DMS 273 treated with DMSO at 0.1 percent for 48 hours (cell line): Measurements from ENCODE around the gene MEGF6.
A peak's percentile ranks its signal among the peaks of the same experiment; 100 is the strongest.

Experiments
- DNase-seq: peaks from one replicate; lab custom pipeline; 2025; lab: John Stamatoyannopoulos, UW

MEGF6 gene

DNA sequence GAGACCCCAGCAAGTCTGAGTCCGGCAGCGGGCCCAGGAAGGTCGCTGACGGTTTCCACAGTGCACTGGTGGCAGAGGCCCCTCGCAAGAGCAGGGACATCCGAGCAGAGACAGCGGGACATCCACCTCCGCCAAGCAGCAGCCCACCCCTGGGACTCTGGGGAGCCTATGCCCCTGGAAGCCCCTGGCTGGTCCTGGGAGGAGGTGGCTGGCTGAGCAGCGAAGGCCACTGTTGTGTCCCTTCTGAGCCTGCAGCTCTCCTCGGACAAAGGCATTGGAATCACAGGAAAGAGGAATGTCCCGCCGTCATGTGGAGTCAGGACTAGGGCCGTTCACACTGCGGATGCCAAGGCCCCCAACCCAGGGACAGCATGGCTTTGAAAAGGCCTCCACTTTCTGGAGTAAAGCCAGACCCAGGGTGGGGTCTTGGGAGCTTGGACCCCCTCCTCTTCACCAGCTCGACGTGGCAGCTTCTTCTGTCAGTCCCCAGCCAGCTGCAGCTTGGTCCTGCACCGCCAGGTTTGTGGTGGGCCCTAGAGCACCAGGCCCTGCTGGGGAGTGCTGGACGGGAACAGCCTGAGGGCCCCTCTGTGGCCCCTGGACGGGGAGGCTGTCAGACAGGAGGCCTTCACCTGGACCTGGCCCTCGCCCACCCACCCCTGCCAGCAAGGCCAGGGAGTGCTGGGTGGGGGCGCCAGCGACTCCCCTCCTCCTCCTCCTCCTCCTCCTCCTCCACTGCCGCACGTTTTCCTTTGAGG is 1.4 kb downstream of the MEGF6 start:
- no peak for DNase-seq

DNA sequence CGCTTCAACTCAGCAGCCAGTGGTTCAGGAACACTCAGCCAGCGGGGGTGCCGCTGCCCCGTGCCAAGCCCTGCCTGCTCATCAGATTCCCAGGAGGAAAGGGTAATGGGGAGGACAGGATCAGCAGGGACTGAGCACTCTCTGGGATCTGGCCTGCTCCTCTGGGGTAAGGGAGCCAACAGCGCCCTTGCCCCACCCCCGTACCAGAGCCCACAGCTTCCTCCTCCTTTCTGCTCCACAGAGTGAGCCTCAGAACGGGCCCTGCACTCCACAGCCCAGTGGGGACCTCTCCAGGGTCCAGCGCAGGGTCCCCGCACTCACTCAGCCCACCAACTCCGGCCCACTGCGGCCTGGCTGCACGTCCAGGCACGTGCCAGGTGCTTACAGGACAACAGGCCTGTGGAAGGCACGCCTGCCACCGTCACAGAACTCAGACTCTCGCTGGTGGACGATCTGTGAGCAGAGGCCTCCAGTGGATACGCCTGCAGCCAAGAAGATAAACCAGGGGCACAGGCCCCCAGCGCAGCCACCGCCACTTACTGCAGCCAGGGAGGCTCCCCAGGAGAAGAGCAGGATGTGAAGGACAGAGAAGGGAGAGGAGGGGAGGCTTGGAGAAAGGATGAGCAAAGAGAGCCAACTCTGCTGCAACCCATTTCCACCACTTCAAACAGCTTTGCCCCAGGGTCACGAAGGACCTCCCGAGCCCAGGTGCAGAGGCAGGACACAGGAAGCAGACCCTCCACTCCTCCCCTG is 2.1 kb downstream of the MEGF6 start:
- DNase-seq = no peak

DNA sequence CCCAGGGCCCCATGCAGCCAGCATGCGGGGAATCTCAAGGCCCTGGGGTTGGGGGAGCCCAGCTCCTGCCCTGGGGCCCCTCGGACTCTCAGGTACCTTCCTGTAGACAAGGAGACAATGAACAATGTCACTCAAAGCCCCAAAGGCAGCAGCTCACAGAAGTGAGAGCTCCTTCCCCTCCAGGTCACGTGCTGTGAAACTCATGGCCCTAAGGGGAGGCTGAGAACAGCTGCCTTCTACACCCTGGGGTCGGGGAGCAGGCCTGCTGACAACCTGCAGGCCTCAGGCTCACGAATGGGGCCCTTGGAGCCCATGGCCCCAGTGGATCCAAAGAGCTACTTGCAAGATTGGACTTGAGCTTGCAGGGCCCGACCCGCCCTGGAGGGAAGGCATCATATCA is 3.2 kb downstream of the MEGF6 start:
- DNase-seq = no peak

DNA sequence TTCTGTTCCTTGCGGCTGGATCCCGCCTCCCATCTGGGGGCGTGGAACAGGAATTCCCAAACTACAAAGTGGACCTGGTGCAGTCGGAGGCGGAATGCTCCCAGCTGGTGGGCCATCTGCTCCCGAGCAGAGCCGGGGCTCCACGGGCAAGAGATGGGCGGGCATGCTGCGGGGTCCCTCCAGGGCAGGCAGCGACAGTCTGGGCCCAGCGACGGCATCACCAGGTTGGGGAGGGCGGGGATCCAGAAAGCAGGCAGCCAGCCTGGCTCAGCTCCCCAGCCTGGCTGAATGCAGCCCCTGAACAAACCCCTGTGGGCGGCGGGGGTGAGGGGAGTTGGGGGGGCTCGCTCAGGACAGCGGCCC is 3.6 kb downstream of the MEGF6 start:
- peak; percentile 56 for DNase-seq

DNA sequence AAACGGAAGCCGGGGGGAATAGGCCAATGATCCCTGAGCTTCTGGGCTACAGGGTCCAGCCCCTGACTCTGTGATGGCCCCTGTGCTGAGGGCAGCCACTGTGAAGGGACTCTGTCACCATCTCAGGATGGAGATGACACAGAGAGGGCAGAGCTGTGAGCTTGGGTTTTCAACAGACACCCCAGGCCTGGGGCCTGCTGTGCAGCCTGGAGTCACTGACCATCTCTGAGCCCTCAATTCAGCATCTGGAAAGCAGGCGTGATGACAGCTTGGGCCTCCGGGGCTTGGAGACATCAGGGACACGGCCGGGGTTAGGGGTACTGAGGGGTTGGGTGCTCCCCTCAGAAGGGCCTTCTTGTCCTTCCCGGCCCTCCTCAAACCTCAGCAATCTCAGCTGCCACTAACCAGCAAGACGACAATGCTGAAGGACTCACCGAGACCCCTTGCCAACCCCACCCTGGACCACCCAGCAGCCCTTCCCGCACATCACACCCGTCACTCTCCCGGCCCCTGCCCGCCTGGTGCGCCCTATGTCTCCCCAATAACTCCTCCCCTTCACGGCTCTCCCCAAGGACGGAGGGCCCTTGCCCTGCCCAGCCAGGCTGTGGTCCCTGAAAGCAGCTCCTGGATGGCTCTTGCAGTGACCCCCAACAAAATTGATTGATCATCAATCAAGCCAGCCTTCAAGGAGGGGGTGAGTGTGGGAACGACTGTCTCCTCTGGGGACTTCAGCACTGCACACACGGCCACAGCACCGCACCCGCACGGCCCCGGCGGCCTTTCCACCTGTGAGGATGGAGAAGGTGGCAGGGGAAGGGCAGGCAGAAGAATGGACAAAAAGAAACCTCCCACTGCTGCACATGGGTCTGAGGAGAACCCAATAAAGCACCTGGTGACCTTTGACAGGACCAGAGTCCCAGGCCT is 4.3 kb downstream of the MEGF6 start:
- no peak for DNase-seq

DNA sequence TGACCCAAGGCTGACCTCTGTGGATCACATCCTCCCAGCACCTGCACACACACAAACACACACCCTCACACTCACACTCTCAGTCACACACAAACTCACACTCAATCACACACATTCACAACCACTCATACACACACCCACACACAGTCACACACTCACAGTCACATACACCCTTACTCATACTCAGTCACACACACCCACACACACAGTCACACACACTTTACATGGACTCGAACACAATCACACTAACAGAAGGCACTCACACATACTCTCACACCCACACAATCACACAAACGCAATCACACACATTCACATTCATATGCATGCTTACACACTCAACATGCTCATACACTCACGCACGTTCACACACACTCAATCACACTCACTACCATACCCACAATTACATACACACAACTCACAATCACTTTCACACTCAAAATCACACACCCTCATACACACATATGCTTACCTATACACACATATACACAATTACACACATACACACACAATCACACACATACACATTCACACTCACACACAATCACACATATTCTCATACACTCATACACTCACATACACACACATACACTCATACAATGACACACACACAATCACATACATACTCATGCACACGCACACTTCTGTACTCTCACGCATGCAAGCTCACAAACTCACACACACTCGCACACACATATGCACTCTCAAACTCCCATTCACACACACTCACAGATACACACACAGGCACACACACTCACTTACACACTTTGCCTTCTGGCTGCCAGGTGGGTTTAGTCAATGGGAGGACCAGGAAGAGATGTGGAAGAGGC is 6.1 kb downstream of the MEGF6 start:
- DNase-seq = no peak

DNA sequence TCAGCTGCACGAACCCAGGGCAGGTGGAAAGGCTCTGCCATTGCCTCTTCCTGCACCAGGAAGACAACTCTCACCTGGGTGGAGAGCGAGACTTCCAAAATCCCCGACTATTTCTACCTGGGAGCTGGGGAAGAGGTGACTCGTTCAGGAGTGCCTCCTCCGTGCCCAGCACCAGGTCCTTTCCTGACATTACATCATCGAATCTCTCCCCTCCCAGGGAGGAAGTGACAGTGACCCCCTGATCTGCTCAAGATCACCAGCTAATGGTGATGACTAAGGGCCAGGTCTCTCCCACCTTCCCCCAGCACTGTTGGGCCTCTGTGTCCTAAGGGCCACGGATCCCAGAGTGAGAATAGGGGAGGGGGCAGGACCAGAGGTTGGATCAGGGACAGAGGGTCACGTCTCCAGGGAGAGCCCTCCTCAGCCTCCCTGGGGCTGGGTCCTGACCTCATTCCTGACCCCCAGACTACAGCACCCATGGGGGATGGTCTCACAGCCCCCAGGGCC is 6.8 kb downstream of the MEGF6 start:
- no peak for DNase-seq

DNA sequence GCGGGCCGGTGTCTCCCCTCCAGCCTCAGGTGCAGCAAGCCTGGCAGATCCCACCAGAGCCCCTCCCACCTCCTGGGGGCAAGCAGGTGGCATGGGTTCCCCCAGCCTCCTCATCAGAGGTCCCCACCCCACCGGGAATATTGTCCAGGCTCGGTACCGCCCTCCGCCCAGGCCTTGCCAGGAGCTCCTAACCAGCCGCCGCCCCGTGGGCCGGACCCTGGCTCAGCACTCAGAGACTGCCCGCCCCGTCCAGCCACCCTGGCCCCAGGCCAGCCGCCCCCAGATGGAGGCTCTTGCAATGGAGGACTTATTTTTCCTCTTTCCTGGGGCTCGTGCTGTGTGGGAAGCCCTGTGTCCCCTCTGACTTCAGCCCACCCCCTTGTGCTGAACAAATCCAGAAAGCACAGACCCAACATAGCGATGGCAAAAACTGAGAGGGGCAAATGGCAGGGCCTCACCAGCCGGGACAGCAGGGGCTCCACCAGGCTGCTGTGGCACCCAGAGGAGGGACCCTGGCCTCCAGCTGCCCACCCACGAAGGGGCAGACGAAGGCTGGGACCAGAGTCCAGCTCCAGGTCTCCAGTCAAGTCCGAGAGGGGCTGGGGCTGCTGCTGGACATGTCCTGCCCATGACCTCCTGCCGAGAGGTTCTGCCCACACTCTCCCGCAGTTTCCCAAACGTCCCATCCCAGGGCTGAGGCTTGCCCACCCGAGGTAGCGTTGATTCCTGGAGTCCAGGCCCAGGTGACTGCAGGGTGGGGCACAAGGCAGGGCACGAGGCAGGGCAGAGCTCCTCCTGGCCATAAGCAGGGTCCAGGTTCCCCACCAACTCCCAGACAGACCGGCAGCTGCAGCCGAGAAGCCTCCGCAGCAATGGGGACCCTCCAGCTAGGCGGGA is 7.5 kb downstream of the MEGF6 start:
- DNase-seq = no peak

DNA sequence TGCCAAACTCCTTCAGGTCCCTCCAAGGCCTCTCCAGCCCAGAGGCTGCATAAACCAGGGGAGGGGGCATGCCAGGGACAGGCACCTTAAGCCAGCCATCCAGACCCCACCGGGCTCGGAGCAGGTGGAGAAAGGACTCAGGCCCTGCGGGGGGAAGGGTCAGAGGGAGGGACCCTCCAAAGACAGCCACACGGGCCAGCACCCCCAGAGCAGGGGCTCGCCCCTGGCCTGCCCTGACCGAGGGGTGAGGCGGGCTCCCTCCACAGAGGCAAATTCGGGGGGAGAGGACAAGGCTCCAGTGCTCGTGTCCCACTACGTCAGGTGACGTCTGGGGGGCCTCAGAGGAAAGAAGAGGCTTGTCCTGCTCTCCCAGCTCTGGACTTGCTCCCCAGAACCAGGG is 8.2 kb downstream of the MEGF6 start:
- no peak for DNase-seq

DNA sequence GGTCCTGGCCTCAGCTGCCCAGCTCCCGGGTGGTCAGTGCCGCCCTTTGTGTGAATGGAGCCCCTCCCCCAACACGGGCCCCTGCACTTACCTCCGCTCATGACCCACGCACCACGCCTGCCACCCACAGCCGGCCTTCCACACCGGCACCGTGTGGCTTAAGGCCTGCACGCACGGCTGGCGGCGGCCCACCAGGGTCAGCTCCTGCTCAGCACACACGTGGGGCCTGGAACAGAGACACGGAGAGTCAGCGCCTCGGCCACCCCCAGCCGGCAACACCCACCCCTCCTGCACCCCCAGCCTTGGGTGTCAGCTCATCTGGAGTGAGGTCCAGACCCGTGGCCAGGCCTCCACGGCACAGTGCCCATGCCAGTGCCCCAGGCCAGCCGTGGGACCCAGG is 8.9 kb downstream of the MEGF6 start:
- no peak for DNase-seq

DNA sequence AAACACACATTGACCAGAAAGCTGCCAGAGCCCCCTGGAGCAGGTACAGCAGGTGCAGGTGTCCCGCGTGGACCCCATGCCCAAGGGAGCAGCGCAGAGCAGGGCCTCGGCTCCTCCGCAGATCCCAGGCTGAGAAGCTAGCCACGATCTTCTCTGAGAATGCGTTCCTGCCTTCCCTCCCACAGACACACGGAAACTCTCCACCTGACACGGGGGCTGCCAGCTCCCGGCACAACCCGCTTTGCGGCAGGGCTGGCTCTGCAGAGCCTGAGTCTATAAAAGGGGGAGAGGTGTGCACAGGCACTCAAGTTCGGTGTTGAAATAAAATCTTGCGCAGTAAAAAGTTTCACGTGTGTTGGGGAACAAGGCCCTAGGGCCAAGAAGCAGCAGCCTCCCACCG is 9.6 kb downstream of the MEGF6 start:
- no peak for DNase-seq

DNA sequence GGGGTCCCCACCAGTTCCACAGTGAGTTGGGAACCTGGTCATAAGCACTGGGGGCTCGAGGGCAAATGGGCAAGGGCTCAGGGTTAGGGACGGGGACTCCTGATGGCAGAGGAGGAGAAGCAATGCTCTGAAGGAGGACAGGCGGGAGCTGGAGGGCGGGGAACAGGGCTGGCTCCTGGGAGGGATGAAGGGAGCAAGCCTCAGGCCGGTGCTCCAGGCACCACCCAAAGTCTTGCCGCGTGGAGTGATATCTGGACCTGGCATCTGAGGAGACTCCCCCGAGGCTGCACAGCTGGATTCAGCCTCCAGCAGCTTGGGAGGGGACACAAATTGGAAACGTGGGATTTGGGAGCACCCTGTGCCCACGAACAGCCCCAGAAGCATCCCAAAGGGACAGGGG is 11.0 kb downstream of the MEGF6 start:
- DNase-seq = no peak

DNA sequence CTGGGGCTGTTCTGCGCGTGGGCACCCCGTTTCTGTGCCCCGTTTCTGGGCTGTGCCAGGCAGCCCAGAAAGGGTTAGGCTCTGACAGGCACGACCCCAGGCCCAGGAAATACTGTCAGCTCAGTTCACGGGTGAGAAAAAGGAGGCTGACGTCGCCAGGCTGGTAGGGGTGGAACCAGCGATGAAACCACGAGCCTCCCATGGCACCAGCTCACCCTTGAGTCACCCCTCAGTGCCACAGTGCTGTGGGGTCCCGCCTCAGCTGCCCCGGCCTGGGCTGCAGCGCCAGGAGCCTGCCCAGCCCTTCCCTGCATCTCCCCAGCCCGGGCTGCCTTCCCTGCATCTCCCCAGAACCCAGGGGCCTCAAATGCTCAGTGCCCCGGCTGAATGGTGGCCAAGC is 11.5 kb downstream of the MEGF6 start:
- no peak for DNase-seq

DNA sequence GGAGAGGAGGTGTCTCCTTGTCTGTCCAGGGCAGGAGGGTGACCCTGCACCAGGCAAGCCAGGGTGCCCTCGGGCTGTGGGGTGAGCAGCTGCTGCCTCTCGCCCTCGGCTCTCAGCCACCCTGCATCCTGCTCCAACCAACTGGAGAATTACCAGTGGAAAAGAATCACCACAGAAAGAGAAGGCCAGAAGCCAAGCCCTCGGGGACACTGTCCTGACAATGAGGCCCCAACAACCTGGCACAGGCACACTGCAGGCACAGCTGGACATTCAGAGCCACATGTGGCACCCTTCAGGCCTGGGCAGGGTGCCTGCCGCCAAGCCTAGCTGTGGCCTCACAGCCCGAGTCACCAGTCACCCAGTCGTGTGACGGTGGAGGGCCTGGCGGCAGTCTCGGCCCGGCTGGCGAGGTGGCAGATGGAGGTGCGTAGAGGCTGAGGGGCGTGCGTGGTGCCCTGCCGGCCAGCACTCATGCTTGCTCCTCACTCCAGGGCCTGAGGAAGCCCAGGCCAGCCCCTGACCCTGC is 12.0 kb downstream of the MEGF6 start:
- no peak for DNase-seq

DNA sequence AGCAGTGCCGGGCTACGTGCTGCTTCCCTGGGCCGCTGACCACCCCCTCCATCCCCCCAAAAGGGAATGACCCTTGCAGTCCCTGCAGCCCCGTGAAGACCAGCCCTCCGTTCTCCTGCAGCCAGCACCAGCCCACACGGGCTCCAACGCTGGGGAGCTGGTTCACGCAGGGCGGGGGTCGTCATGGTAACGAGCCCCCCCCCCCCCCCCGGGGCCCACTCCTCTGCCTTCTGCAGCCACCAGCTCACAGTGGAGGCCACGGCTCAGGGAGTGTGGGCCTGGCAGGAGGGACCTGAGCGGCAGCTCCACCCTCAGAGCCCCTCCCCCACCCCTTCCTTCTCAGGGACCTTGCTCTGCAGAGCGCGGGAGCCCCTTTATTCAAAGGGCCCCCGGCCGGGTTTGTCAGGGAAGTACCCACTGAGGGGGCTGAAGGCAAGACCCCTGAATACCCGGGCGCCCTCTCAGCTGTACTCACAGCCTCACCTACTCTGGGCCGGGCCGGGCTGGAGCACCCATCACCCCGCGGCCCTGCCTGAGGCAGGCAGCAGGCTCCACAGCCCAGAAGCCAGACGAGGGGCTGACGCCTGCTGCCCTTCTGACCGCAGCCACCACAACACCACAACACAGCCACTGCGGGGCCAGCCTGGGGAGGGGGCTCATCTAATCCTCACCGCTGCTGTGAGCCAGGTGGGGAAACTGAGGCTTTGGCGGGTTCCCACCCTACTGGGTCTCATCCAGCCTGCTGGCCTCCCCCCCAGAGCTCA is 12.6 kb downstream of the MEGF6 start:
- DNase-seq = no peak

DNA sequence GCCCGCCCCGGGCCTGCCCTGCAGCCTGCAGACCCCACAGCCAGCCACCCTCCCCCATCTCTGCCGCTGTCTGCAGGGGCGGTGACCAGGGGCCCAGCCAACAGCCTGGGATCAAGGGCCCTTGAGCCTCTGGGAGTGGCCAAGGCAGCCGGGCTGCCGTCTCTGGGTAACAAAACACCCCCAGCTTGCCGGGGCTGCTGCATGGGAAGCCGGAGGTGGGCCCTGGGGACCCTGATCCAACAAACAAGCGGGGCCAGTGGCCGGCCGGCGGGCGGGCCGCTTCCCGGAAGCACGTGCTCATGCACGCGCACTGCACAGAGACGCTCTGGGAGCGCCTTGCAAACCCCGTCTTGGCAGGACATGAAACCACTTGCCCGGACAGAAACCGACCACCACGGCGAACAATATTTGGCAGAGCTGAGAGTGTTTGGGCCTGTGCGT is 13.2 kb downstream of the MEGF6 start:
- no peak for DNase-seq

DNA sequence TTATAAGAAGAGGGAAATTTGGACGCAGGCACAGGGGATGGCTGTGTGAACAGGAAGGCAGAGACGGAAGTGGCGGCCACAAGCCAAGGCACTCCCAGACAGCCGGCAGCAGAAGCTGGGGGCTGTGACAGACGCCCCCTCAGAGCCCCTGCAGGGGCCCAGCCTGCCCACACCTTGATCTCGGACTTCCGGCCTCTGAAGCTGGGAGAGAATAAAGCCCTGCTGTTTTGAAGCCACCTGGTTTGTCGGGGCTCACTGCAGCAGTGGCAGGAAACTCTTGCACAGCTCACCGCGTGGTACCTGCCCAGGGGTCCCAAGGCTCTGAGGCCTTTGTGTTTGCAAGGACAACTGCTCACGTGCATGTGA is 13.7 kb downstream of the MEGF6 start:
- no peak for DNase-seq

DNA sequence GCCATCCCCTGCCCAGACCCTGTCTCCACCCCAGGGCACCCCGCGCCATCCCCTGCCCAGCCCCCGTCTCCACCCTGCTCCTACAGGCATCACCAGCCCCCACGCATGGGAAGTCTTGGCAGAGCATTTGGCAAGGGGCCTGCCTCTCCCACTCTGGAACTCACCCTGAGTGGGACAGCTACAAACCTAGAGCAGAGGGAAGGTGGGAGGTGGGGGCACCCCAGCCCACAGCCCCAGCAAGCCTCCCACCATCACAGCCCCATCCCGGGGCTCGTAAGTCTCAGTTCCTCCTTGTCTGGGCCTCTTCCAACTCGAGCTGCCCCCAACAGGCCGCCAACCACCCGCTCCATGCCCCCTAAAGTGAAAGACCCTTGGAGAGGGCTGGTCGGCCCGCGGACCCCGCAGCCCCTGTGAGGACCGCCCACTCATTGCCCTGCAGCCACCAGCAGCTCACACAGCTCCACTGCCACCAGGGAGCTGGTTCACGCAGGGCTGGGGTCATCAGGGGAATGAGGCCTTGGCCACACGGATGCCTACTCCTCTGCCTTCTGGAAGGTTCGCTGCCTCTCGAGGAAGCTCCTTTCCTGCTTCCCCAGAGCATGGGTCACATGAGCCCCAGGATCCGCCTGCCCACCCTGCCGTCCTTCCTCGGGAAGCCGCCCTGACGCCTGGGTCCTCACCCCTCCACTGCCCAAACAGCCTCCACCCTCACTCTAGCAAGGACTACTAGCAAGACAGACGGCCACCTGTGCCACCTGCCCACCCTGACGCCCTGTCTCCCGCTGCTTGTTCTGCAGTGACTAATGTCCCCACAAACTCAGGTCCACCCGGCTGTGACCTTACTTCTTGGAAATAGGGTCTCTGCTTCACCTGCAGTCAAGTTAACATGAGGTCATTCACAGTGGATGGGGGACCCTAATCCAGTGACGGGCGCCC is 14.4 kb downstream of the MEGF6 start:
- no peak for DNase-seq
